ENCODE measurements around the gene GPR39. TPM values are rescaled to one million over a fixed set of nuclear protein-coding genes. Genes with fewer than 3 reads are reported as not detected.
"Not testable (repeated sequence)": the region's sequence is repeated elsewhere in the genome, so short reads cannot be mapped to it uniquely, and the experiment has no call there.

GPR39 gene
- total and polyA plus RNA-seq, 10 donors: 0.05 TPM; not detected in 9

- H3K27me3 ChIP-seq (replicated peaks in 1 of 7): peaks cover 0 to 5% (median 0%) of the 10 kb centered on the region in 7 donors
- H3K36me3 ChIP-seq: no peaks in the 10 kb centered on the region
- H3K4me3 ChIP-seq: no peak overlapping the region
- no peaks in the 10 kb centered on the region for H3K9me3 ChIP-seq
- intact Hi-C loops (cut with DNase I; ENCODE audit: low total_unique reads): no loop called here
- WGBS, 5 donors: 69 to 88% (median 83%) methylated on average over 3 of the region's 3 CpGs
- H3K4me1 ChIP-seq: no peaks in the 10 kb centered on the region
- TF ChIP-seq POLR2A (IDR thresholded peaks at IDR 0.05) (no peak), POLR2AphosphoS5 (IDR thresholded peaks at IDR 0.05) (no peak), CTCF (IDR thresholded peaks at IDR 0.05 in 8 of 11, conservative IDR thresholded peaks at IDR 0.05 in 3 of 11) (no peak)
- DNase-seq: no peak
- H3K27ac ChIP-seq: no peak overlapping the region
Observed at GRCh38 chr2:132521341-132521740, 104.7 kb downstream of the GPR39 start.

DNA sequence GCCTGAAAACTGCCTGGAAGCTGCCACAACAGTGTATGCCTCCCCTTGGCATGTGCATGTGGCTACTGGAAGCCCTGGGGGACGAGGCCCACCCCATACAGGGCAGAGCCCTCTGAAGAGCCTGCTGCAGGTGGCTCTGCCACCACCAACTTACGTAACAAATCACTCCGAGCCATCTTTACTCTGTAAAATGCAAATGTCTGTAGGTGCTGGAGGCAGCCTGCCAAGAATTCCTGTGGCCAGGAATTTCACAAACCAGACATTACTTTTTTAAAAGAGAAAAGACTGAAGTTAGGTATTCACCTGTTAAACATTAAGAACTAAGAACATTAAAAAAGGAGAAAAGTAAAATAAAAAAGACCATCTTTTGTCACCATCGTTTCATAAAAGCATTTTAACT lies 106.3 kb downstream of the GPR39 start:
- Histone ChIP-seq H3K27me3 (replicated peaks in 1 of 7) (peaks cover 0 to 5% (median 0%) of the 10 kb centered on the region in 7 donors), H3K9me3 (no peaks in the 10 kb centered on the region), H3K36me3 (no peaks in the 10 kb centered on the region), H3K4me1 (no peaks in the 10 kb centered on the region), H3K27ac (no peak overlapping the region), H3K4me3 (no peak overlapping the region)
- WGBS, 5 donors: 59 to 74% (median 65%) methylated on average over 4 of the region's 4 CpGs
- DNase-seq: no peak
- intact Hi-C loops (cut with DNase I; ENCODE audit: low total_unique reads): no loop called here
- TF ChIP-seq POLR2A (IDR thresholded peaks at IDR 0.05): no peak
- no peak for TF ChIP-seq CTCF (IDR thresholded peaks at IDR 0.05 in 8 of 11, conservative IDR thresholded peaks at IDR 0.05 in 3 of 11)
- no peak for TF ChIP-seq POLR2AphosphoS5 (IDR thresholded peaks at IDR 0.05)

GRCh38 chr2:132537061-132537460 lies 120.5 kb downstream of the GPR39 start:
- H3K36me3 ChIP-seq; H3K4me3 ChIP-seq; intact Hi-C loops (cut with DNase I; ENCODE audit: low total_unique reads); H3K4me1 ChIP-seq; DNase-seq; H3K27ac ChIP-seq: not testable (repeated sequence)
- WGBS, 5 donors: 40 to 69% (median 54%) methylated on average over 1 of the region's 1 CpG
- Histone ChIP-seq H3K27me3 (replicated peaks in 1 of 7) (peaks cover 0 to 16% (median 0%) of the 10 kb centered on the region in 7 donors), H3K9me3 (peaks cover 0 to 27% (median 9%) of the 10 kb centered on the region in 8 donors)

GRCh38 chr2:132538331-132538855 lies 121.8 kb downstream of the GPR39 start:
- H3K9me3 ChIP-seq: peaks cover 0 to 34% (median 16%) of the 10 kb centered on the region in 8 donors
- intact Hi-C loops (cut with DNase I; ENCODE audit: low total_unique reads): no loop called here
- TF ChIP-seq CTCF (IDR thresholded peaks at IDR 0.05 in 8 of 11, conservative IDR thresholded peaks at IDR 0.05 in 3 of 11) (no peak), POLR2AphosphoS5 (IDR thresholded peaks at IDR 0.05) (no peak)
- H3K27me3 ChIP-seq (replicated peaks in 1 of 7): peaks cover 0 to 16% (median 0%) of the 10 kb centered on the region in 7 donors
- H3K36me3 ChIP-seq: no peaks in the 10 kb centered on the region
- H3K27ac ChIP-seq: no peak overlapping the region
- no peak for DNase-seq
- H3K4me3 ChIP-seq: no peak overlapping the region
- 38 to 67% (median 56%) methylated on average over 4 of the region's 4 CpGs for WGBS, 5 donors
- H3K4me1 ChIP-seq: no peaks in the 10 kb centered on the region

Data from spleen (tissue), 11 donors.